Ramos (cell line): Measurements from ENCODE around the gene STXBP4.

Source experiments
- in situ Hi-C: fragments of 300-500 bp; cut with MboI; formaldehyde crosslinking; loops from one replicate; pipeline ENCODE4 v1.14.3; 2022; ENCODE audit warnings: low sequenced_read_pairs; ENCODE audit not compliant: unreplicated experiment

The STXBP4 gene

GRCh38 chr17:55208078-55208812 lies 239.7 kb downstream of the STXBP4 start:
- in situ Hi-C loops, result no loop called here

DNA sequence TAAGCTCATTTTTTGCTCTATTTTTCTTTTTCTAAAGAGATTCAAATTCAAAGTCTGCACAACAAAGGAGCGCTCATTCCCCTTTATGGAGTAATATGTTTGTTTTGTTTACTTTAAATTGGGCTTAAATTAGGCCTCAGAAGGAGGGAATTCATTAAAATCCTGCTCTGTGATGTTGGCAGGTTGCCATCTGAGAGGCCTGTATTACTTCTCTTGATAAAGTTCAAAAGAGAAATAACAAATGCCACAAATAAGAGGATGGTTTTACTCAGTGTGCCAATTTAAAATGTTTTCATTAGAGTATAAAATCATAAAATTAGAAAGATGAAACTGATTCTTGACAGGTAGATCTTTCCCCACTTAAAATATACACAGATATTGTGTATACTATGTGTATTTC lies 241.7 kb downstream of the STXBP4 start:
- in situ Hi-C loops, result no loop called here

GRCh38 chr17:55212880-55213279 lies 244.3 kb downstream of the STXBP4 start:
- in situ Hi-C loops, result no loop called here

DNA sequence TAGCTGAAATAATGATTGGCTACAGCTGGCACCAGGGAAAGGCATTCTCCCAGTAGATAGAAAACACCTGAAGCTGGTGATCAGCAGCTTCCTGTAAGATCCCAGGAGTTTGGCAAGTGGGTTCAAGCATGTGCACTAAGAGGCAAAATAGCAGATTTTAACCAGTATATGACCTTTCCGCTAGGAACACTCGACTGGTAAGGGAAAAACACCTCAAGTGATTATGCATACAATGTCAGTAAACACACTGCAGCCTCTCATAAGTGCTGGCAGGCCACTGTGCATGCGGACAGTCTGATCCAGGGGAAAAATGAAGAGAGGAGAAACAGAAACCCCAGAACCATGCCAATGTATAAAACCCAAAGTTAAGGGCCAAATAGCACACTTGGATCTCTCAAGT lies 247.1 kb downstream of the STXBP4 start:
- in situ Hi-C loops, result no loop called here

GRCh38 chr17:55216888-55217287 lies 248.3 kb downstream of the STXBP4 start:
- in situ Hi-C loops, result no loop called here

GRCh38 chr17:55219459-55219858 lies 250.9 kb downstream of the STXBP4 start:
- in situ Hi-C loops, result no loop called here

DNA sequence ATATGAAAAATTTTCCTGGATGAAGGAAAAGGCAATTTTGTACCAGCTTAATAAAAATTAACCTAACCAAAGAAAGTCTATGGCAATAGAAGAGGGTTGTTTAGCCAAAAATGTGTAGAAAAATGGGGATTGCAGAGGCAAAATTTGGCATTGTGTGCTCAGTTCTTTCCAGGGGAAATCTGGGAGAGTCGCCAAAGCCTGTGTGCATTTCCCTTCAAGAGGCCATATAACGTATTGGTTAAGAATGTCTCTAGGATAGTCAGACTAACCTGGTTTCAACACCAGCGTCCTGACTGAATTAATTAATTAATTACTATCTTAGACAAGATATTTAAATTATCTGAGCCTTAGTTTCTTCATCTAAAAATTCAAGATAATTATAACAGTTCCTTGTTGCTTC lies 251.4 kb downstream of the STXBP4 start:
- in situ Hi-C loops, result no loop called here
